Measurements from ENCODE around the gene CALY. TPM values are rescaled to one million over a fixed set of nuclear protein-coding genes. Genes with fewer than 3 reads are reported as not detected.

The CALY gene
- total and polyA plus RNA-seq, 2 experiments from 2014 or later = 12.3 to 16.3 TPM

- DNase-seq (ENCODE audit: low read depth in 1 of 2, low spot score in 1 of 2) = no peak
- no peaks in the 10 kb centered on the region for H3K36me3 ChIP-seq
- H3K4me1 ChIP-seq (ENCODE audit: low read depth) = peaks cover 3% of the 10 kb centered on the region
- H3K27ac ChIP-seq = no peak overlapping the region
- peaks cover 51% of the 10 kb centered on the region for H3K27me3 ChIP-seq
- TF ChIP-seq CTCF (IDR thresholded peaks at IDR 0.05; ENCODE audit: low read depth, low read length) = no peak
- H3K4me3 ChIP-seq = no peak overlapping the region
- no peaks in the 10 kb centered on the region for H3K9me3 ChIP-seq (ENCODE audit: low read depth)
Observed at GRCh38 chr10:133337370-133337725, 652 bp upstream of the CALY start.

- DNase-seq (ENCODE audit: low read depth in 1 of 2, low spot score in 1 of 2) = no peak
- no peak overlapping the region for H3K27ac ChIP-seq
- no peaks in the 10 kb centered on the region for H3K36me3 ChIP-seq
- peaks cover 63% of the 10 kb centered on the region for H3K27me3 ChIP-seq
- H3K9me3 ChIP-seq (ENCODE audit: low read depth) = no peaks in the 10 kb centered on the region
- no peak overlapping the region for H3K4me3 ChIP-seq
- H3K4me1 ChIP-seq (ENCODE audit: low read depth) = peaks cover 3% of the 10 kb centered on the region
- no peak for TF ChIP-seq CTCF (IDR thresholded peaks at IDR 0.05; ENCODE audit: low read depth, low read length)
Observed at GRCh38 chr10:133336118-133336576, 549 bp downstream of the CALY start.

DNA sequence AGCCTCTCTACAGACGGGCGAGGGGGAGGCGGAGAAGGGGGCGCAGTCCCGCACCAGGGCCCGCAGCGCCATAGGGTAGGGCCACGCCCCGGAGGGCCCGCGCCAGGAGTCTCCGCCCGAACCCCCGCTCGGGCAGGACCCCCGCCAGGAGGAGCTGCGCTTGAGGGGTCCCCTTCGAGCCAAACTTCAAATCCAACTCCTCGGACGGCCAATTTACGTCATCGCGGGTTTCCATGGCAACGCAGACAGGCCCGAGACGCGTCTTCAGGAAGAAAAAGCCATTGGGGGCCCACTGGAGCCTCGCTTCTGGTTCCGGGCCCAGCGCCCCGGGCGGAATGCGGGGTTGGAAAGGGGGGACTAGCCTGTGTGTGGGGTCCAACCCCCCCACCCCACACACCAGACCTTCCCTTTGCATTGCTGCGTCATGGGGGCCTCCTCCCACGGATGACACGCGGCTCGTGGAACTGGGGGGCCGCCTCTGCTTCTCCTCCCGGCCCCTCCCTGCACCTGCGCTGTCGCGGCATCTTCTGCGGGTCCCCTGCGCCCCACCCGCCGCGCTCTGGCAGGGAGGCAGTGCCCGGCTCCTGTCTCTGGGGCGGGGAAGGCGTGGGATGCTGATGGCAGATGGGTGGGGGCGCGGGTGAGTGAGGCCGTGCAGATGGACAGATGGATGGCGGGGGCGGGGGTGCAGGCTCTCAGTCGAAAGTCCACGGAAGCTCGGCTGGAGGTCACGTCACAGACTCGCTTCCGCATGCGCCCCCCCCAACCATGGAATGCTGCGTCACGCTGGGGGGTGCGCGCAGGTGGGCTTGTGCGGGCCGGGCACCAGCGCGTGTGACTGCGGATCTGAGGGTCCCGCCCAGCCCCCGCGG is 1.2 kb downstream of the CALY start:
- no peak for TF ChIP-seq CTCF (IDR thresholded peaks at IDR 0.05; ENCODE audit: low read depth, low read length)
- peaks cover 68% of the 10 kb centered on the region for H3K27me3 ChIP-seq
- no peaks in the 10 kb centered on the region for H3K36me3 ChIP-seq
- H3K9me3 ChIP-seq (ENCODE audit: low read depth) = no peaks in the 10 kb centered on the region
- peaks cover 3% of the 10 kb centered on the region for H3K4me1 ChIP-seq (ENCODE audit: low read depth)
- H3K4me3 ChIP-seq = peak overlapping the region; percentile 13
- no peak overlapping the region for H3K27ac ChIP-seq
- peak in 1 of 2 donors; percentile 79 for DNase-seq (ENCODE audit: low read depth in 1 of 2, low spot score in 1 of 2)

- DNase-seq (ENCODE audit: low read depth in 1 of 2, low spot score in 1 of 2) = peak in 1 of 2 donors; percentile 41
- H3K4me3 ChIP-seq = peak overlapping the region; percentile 13
- peaks cover 68% of the 10 kb centered on the region for H3K27me3 ChIP-seq
Observed at GRCh38 chr10:133334503-133335245, 2.0 kb downstream of the CALY start.

More at GRCh38 chr10:133334503-133335245, 2.0 kb downstream of the CALY start:
- Histone ChIP-seq H3K27ac (no peak overlapping the region), H3K9me3 (ENCODE audit: low read depth) (no peaks in the 10 kb centered on the region), H3K4me1 (ENCODE audit: low read depth) (peaks cover 3% of the 10 kb centered on the region), H3K36me3 (no peaks in the 10 kb centered on the region)
- TF ChIP-seq CTCF (IDR thresholded peaks at IDR 0.05; ENCODE audit: low read depth, low read length) = no peak
